Esophagus (tissue), 2 donors: ENCODE measurements around the gene GSN. TPM values are rescaled to one million over a fixed set of nuclear protein-coding genes. Genes with fewer than 3 reads are reported as not detected.

Experiments
- H3K27ac ChIP-seq, 2 donors: one replicate each; pipeline ENCODE4 v1.5.1; 2013; ENCODE audit warnings: low read depth in 2 of 2, mild to moderate bottlenecking in 2 of 2, inconsistent platforms in 1 of 2, low read length in 1 of 2, moderate library complexity in 1 of 2
- H3K27me3 ChIP-seq, 2 donors: one replicate each; pipeline ENCODE4 v1.6.1; 2013; ENCODE audit warnings: low read length in 2 of 2, control low read depth in 1 of 2, mild to moderate bottlenecking in 1 of 2; ENCODE audit not compliant: insufficient read depth in 2 of 2, control insufficient read depth in 1 of 2
- H3K36me3 ChIP-seq, 2 donors: one replicate each; pipeline ENCODE4 v1.6.1; 2013; ENCODE audit warnings: low read length in 1 of 2; ENCODE audit not compliant: control insufficient read depth in 2 of 2, insufficient read depth in 2 of 2
- H3K4me1 ChIP-seq, 2 donors: one replicate each; pipeline ENCODE4 v1.6.1; 2013; ENCODE audit warnings: low read length in 1 of 2; ENCODE audit not compliant: control insufficient read depth in 2 of 2, insufficient read depth in 2 of 2
- H3K4me3 ChIP-seq, 2 donors: one replicate each; pipeline ENCODE4 v1.5.1; 2013; ENCODE audit warnings: low read length in 2 of 2, mild to moderate bottlenecking in 2 of 2, low read depth in 1 of 2, moderate library complexity in 1 of 2
- H3K9me3 ChIP-seq, 2 donors: one replicate each; pipeline ENCODE4 v1.6.1; 2013; ENCODE audit warnings: mild to moderate bottlenecking in 2 of 2, low read depth in 1 of 2, low read length in 1 of 2, moderate library complexity in 1 of 2; ENCODE audit not compliant: control insufficient read depth in 2 of 2, insufficient read depth in 1 of 2
- WGBS, 2 donors: extraction: QIAGEN DNeasy Blood & Tissue Kit; methylation state at CpG; one replicate each; pipeline ENCODE4 v1.1.7; 2013; 5-methylcytosine and 5-hydroxymethylcytosine counted together
- polyA plus RNA-seq, 2 donors: library from polyadenylated mRNA; stranded (reverse); fragments of 200-250 nt; gene quantifications; one replicate each; pipeline ENCODE4 v1.2.3, GENCODE V29; 2013
- donor health status: healthy with polysubstance abuse.
- donor health status: Bipolar disorder and iron deficiency.

The GSN gene
- polyA plus RNA-seq, 2 donors = 198 to 418 TPM

GRCh38 chr9:121373011-121373729, 105.2 kb downstream of the GSN start:
- WGBS, 2 donors = 22 to 25% methylated on average over 5 of the region's 5 CpGs
- Histone ChIP-seq H3K27me3 (no peaks in the 10 kb centered on the region), H3K4me1 (peaks cover 5 to 10% of the 10 kb centered on the region in 2 donors), H3K27ac (peak overlapping the region; percentile 80 to 91), H3K9me3 (no peaks in the 10 kb centered on the region), H3K4me3 (no peak overlapping the region), H3K36me3 (no peaks in the 10 kb centered on the region)

- Histone ChIP-seq H3K36me3 (no peaks in the 10 kb centered on the region), H3K4me1 (peaks cover 4% of the 10 kb centered on the region in 2 donors), H3K27ac (no peak overlapping the region), H3K4me3 (no peak overlapping the region), H3K27me3 (no peaks in the 10 kb centered on the region), H3K9me3 (no peaks in the 10 kb centered on the region)
- 87 to 88% methylated on average over 4 of the region's 4 CpGs for WGBS, 2 donors
Observed at GRCh38 chr9:121376214-121376830, 108.4 kb downstream of the GSN start.

- H3K27ac ChIP-seq = no peak overlapping the region
- H3K36me3 ChIP-seq = no peaks in the 10 kb centered on the region
- H3K4me3 ChIP-seq = no peak overlapping the region
- no peaks in the 10 kb centered on the region for H3K27me3 ChIP-seq
- H3K4me1 ChIP-seq = no peaks in the 10 kb centered on the region
- no peaks in the 10 kb centered on the region for H3K9me3 ChIP-seq
Observed at GRCh38 chr9:121380846-121381245, 112.9 kb downstream of the GSN start.

Other genes with a start within 250 kb of the GSN start
- gene C5, start 217.9 kb upstream of the GSN start, polyA plus RNA-seq = 1 to 10 TPM; 1.0 to 1.7 TPM
- gene CNTRL, start 193.2 kb upstream of the GSN start, polyA plus RNA-seq = 1 to 10 TPM; 4.0 to 5.5 TPM
- gene RAB14, start 66.3 kb upstream of the GSN start, polyA plus RNA-seq = 10 to 100 TPM; 20.1 to 33.4 TPM
- 10 to 100 TPM; 46.3 to 64.7 TPM for gene STOM, start 102.1 kb downstream of the GSN start, polyA plus RNA-seq
- gene GGTA1, start 231.7 kb downstream of the GSN start, polyA plus RNA-seq = 10 to 100 TPM; 24.2 to 26.5 TPM